Inflammatory macrophage treated with lipopolysaccharide for 1 hour (primary cell): ENCODE results near the gene CHST5.
"Not testable (repeated sequence)": the region's sequence is repeated elsewhere in the genome, so short reads cannot be mapped to it uniquely, and the experiment has no call there.

Experiments
- DNase-seq, 2 donors: peaks; one replicate each; pipeline ENCODE4 v3.0.0-alpha.2; 2020 to 2022

CHST5 gene

DNA sequence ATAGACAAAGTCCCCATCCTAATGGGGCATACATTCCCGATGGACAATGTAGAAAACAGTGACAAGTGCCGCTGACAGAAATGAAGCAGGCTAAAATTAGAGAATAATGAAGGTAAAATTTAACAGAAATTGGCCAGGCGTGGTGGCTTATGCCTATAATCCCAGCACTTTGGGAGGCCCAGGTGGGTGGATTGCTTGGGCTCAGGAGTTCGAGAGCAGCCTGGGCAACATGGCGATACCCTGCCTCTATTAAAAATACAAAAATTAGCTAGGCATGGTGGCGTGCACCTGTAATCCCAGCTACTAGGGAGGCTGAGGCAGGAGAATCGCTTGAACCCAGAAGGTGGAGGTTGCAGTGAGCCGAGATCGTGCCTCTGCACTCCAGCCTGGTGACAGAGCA, 12.5 kb upstream of the CHST5 start:
- DNase-seq, result not testable (repeated sequence)

- DNase-seq, result no peak
Observed at GRCh38 chr16:75546293-75546692, 10.4 kb upstream of the CHST5 start.

GRCh38 chr16:75545879-75546278, 10.0 kb upstream of the CHST5 start:
- not testable (repeated sequence) for DNase-seq

DNA sequence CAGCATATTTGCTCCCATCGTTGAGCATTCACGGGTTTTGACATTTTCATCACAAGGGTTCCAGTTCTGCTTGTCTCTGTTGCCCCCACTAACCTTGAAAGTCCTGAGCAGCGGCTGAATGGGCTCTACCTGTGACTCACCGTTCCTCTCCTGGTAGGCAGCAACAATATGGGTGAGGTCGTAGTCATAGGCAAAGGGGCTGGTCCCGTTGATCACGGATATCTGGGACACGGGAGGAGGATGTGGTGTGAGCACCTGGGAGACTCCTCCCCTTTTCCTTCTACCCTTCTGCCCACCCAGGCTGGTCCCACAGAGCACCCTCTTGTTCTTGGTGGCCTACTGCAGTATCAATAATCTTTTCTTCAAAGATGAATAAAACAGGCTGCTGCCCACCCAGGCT, 6.6 kb upstream of the CHST5 start:
- DNase-seq, result not testable (repeated sequence)

DNA sequence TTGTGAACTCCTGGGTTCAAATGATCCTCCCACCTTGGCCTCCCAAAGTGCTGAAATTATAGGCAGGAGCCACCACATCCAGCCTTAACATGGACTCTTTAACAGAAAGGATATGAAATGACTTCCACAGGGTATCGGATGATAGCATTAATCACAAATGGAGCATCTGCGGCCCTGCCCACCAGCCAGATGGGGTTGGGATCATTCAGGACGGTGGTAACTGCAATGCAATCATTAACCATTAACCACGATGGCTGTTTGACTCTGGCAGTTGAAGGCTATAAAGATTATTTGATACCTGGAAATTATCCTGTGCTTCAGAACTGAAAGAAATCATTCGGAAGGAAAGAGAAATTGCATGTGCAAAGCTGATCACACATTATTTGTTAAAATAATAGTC, 5.3 kb upstream of the CHST5 start:
- no peak for DNase-seq

- not testable (repeated sequence) for DNase-seq
Observed at GRCh38 chr16:75538882-75539565, 3.1 kb upstream of the CHST5 start.

DNA sequence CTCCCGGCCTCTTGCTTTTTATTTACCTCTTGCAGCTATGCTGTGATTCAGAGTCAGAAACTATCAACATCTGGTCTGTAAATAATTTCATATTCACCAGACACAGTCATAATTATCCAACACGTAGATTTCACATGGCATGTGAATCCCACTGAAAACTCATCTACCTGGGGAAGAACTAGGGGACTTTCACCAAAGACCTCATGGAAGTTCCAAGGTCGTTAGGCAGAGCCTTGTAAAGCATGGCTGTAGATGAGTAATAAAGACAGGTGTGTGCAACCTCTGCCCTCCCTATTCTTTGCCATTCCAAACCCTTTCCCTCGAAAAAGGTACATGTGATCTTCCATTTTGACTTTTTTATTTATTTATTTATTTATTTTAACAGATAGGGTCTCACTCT, 1.9 kb upstream of the CHST5 start:
- DNase-seq, result no peak

DNA sequence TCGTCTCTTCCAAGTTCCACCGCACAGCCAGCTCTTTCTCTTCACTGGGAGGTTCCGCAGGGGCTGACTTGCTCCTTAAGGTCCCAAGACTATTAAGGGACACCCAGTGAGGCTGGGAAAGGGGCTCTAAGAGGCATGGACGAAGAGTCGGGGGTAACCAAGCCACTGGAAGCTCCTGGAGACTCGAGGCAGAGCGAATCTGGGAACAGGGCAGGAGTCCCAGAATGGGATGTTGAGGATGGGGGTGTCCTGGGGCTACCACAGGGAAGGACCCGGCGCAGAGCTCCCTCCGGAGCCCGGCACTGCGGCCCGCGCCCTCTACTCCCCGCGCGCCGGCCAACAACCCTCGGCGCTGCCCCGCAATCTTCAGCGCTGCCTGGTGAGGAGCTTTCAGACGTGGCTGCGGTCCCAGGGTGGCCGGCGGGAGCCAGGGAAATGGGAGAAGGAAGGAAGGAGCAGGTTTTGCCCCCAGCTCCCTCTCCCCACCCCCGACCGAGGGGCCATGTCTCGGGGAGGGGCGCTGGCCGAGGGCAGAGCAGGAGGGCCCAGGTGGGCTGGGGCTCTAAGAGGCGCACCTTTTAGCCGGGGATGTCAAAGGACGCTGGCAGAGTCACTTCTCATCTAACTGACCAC, 581 bp downstream of the CHST5 start:
- no peak for DNase-seq

DNA sequence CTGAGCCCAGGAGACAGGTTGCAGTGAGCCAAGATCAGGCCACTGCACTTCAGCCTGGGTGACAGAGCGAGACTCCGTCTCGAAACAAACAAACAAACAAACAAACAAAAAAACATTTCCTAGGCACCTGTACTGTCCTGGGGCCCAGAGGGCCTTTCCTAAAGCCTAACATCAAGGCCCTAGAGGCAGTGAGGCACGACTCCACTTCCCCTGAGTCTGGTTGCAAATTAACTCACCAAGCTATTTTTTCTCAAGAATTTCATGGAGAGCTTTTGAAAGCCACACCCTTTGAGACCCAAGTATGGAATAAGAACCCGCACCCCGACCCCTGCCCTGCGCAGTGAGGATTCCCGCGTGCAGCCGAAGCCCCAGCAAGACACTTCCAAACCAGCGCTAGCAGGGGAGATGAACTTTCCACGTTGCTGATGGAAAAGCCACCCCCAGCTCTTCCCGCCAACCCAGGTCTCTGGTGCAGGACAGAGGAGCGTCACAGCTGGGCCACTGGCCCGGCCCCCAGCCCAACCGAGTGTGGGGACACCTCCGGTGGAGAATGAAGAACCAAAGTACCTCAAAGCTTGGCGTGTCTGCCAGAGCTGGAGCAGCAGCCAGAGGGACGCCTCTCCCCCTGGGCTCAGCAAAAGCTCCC, 1.2 kb downstream of the CHST5 start:
- no peak for DNase-seq

DNA sequence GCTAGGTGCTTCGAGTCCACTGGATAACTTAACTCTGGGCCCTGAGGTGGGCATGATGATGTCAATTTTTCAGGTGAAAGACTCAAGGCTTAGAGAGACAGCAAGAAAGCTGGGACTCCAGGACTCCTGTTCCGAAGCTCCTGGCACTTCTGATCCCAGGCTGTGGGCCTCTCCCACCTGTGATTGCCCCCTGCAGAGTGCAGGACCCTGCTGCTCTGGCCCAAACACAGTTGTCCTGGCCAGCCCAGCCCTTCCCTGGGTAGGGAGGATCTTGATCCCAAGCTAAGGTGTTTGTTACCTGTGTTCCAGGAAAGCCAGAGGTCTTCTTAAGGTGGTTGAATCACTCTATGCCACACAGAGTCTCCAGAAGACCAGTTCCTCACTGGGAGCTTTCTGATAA, 3.1 kb downstream of the CHST5 start:
- no peak for DNase-seq

DNA sequence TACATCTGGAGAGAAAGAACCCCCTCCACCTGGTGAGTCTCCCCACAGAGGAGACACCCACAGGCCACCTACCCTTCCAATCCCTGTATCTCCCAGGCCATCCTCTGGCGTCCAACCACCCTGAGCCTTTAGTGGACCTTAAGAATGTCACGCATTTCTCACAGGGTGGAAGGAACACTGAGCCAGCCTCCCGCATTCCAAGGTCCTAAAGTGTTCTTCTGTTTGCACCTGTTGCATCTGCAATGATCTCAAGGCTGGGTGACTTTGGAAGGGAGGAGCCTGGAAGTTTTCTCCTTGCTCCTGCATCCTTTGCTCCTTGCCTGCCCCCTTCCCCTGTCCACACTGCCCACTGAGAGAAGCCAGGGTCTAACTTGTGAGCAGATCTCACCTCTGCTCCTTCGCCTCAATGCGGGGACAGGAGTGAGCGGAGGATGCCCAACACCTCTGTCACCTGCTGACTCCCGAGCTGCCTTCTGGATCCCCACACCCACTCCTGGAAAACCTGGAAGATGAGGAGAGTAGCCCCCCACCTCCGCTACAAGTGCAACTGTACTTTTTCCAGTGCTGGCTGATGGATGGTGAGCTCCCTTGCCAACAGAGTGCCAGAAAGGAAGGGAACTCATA, 3.7 kb downstream of the CHST5 start:
- no peak for DNase-seq

GRCh38 chr16:75529959-75530358, 5.9 kb downstream of the CHST5 start:
- no peak for DNase-seq

- no peak for DNase-seq
Observed at GRCh38 chr16:75529056-75529905, 6.6 kb downstream of the CHST5 start.

DNA sequence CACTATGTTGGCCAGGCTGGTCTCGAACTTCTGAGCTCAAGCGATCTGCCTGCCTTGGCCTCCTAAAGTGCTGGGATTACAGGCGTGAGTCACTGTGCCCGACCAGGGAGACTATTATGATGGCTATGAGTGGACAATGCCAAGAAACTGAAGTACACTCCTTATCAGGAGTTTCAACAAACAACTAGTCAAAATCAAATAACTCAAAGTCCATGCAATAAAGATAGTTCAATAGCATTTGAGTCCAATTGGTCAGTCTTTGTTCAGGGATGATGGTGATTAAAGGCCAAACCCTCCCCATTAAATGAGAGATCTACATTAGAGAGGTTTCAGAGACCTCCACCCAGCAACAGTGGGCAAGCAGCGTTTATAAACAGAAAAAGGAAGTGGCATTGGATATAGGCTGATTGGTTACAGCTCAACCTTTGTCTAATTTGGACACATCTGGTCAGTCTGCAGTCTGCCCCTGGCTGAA, 8.0 kb downstream of the CHST5 start:
- DNase-seq, result no peak

DNA sequence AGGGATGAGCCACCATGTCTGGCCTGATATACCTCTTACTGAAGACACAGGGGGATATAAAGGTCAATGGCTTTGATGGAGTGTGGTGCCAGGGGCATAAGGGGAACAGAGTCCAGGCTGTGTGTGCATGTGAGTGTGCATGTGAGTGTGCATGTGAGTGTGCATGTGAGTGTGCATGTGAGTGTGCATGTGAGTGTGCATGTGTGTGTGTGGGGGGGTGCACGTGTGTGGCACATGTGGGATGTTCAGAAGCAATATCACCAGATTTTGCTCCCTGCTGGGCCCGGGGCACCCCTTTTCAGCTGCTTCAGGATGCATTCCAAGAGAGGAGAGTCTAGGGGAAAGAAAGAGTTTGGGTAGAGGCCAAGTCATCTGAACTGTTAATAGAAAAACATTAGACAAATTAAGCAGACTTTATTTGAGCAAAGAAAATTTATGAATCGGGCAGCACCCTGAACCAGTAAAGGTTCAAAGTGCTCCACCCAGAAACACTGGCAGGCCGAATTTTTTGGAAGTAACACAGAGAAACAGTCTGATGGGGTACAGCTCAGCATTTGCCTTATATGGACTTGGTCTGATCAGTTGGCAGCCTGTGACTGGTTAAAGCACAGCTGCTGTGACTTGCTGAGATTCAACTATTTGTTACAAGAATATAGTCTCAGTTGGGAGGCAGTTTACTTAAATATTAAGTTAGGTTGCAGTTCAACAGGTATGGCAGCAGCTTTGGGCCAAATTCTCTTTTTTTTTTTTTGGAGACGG, 9.7 kb downstream of the CHST5 start:
- DNase-seq, result no peak

- no peak for DNase-seq
Observed at GRCh38 chr16:75519175-75519574, 16.7 kb downstream of the CHST5 start.

DNA sequence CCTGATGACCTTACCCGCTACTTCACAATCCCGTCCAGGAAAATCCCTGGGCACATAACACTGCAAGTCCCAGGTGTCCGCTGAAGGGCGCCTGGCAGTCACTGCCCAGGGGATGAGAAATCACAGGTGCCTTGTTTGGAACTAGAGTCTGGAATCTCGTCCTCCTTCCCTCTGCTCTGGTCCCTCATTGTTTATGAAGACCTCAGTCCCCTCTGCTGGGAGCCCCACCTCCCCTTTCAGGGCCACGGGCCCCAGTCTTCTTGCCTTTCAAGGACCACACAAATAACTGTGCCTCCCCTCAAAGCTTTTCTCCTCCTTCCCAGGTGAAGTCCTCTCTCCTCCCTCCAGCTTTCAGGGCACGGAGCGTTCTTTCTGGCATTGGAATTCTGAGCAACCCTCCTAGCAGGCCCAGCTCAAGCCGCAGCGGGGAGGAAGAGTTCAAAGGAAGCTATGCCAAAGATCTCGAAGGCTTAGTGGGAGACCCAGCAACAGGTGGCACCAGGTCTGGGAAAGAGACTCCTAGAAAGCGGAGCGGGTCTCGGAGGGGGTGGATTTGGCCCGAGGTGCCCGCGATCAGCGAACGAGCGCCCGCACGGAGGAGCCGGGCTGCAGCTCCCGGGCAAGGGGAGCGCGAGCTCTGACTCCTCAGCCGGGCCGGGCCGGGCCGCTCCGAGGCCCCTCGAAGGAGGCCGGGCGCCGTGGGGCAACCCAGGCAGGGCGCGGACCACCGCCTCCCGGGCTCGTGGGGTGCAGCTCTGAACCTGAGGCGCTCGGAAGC, 19.5 kb downstream of the CHST5 start:
- DNase-seq, result not testable (repeated sequence)

- no peak for DNase-seq
Observed at GRCh38 chr16:75514296-75514695, 21.6 kb downstream of the CHST5 start.

DNA sequence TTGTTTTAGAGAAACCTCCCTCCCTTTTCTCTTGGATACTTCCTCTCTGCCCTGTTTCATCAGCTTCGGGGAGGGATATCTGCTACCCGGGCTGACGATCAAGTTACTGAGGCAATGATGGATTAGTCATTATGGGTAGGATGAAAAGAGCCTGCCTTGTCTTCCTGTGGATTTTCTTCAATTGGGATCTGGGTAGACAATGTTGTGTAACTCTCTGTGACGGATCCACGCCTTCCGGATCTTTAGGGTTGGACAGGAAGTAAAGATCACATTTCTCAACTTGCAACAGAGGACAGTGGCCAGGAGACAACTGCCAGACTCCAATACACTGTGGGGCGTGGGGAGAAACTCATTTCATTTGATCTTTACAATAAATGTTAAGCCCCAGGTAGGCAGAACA, 29.3 kb downstream of the CHST5 start:
- DNase-seq, result peak; percentile 97 to 99

DNA sequence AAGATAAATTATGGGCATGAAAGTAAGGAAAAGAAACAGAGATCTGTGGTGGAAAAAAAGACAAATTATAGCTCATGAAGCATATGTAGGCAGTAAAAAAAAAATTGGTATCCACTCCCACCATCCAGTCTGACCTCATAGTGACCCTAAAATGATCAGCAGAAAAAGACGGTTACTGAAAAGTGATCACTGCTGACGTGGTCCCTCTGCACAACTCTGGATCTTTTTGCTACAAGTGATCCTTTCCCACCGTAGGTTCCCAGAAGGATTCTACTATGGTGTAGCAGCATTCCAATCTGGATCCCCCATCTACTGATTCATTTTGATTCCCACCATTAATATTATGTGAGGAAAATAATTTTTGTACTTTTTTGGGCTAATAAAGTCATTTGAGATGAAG, 29.8 kb downstream of the CHST5 start:
- DNase-seq, result no peak

GRCh38 chr16:75503801-75504200, 32.1 kb downstream of the CHST5 start:
- DNase-seq, result no peak
